HepG2 (cell line): Measurements from ENCODE around the gene HIGD1A. TPM values are rescaled to one million over a fixed set of nuclear protein-coding genes. Genes with fewer than 3 reads are reported as not detected.
A peak's percentile ranks its signal among the peaks of the same experiment; 100 is the strongest.

Experiments
- ATAC-seq: fragments of 200-7000 bp; cut with Tn5 transposase; 3 replicates; pipeline ENCODE4 v1.9.1; 2020; ENCODE audit warnings: mild to moderate bottlenecking, moderate library complexity
- BruUV-seq: library from RNA; stranded (reverse); fragments of 400-500 nt; replicated peaks from 2 replicates; lab custom pipeline; 2021; lab: Mats Ljungman, UMichigan
- CTCF ChIA-PET: fragments of 300-600 bp; formaldehyde crosslinking; extraction: SDS; loops from one replicate; lab custom pipeline; 2021; ENCODE audit warnings: low total read pairs, inconsistent platforms, low intra/inter-chr PET ratio; lab: Yijun Ruan, JAX
- POLR2A ChIA-PET: fragments of 350-600 bp; sonication (Branson Sonifier 250); formaldehyde crosslinking; loops from one replicate; lab custom pipeline; 2020; ENCODE audit warnings: antibody characterized with exemption, inconsistent platforms; lab: Yijun Ruan, JAX
- DNase-seq: peaks from one replicate; pipeline ENCODE4 v3.0.0-alpha.2; 2015; ENCODE audit warnings: low spot score
- FAIRE-seq: peaks from 3 replicates; lab custom pipeline; 2011; peaks lifted over from hg19 to GRCh38; lab: Jason Lieb, UNC
- H2AFZ ChIP-seq: one replicate; pipeline ENCODE4 v1.6.1; 2011; ENCODE audit warnings: low read length, inconsistent platforms
- H3K27ac ChIP-seq: fragments of 300-600 bp; 3 replicates; pipeline ENCODE4 v1.8.0; 2011; ENCODE audit warnings: mixed run types, mild to moderate bottlenecking, mixed read lengths, low read length, inconsistent platforms; ENCODE audit not compliant: insufficient read depth; ENCODE audit errors: extremely low read length
- H3K27me3 ChIP-seq, 2 experiments: fragments of 200-600 bp in 1 of 2; 2 replicates in 1 of 2; 3 replicates in 1 of 2; pipeline versions ENCODE4 v1.6.0 to v1.8.0; 2011; ENCODE audit warnings: low read length in 2 of 2, mild to moderate bottlenecking in 2 of 2, moderate library complexity in 2 of 2, inconsistent platforms in 1 of 2; ENCODE audit not compliant: insufficient read depth in 2 of 2, control insufficient read depth in 1 of 2
- H3K36me3 ChIP-seq, 2 experiments: fragments of 200-600 bp in 1 of 2; replicated peaks in 1 of 2; 2 replicates in 1 of 2; 3 replicates in 1 of 2; pipeline versions ENCODE4 v1.5.1 to v1.8.0; 2011; ENCODE audit warnings: low read length in 2 of 2, inconsistent platforms in 1 of 2; ENCODE audit not compliant: insufficient read depth in 2 of 2, control insufficient read depth in 1 of 2
- H3K4me1 ChIP-seq: 2 replicates; pipeline ENCODE4 v1.5.1; 2012; ENCODE audit warnings: low read length, inconsistent platforms; ENCODE audit not compliant: insufficient read depth
- H3K4me2 ChIP-seq: 2 replicates; pipeline ENCODE4 v1.6.0; 2011; ENCODE audit warnings: low read depth, low read length, inconsistent platforms
- H3K4me3 ChIP-seq, 3 experiments: fragments of 200-600 bp in 1 of 3; sonication (generic), shearing (Covaris generic) in 1 of 3; replicated peaks in 1 of 3; 2 replicates each; pipeline ENCODE4 v1.5.1; 2011 to 2016; ENCODE audit warnings: low read length in 3 of 3, inconsistent platforms in 2 of 3, low read depth in 2 of 3, mild to moderate bottlenecking in 2 of 3, control low read depth in 1 of 3, mixed read lengths in 1 of 3; ENCODE audit not compliant: insufficient read depth in 1 of 3
- H3K79me2 ChIP-seq: one replicate; pipeline ENCODE4 v1.6.1; 2011; ENCODE audit warnings: low read length, inconsistent platforms; ENCODE audit not compliant: insufficient read depth
- H3K9ac ChIP-seq: 2 replicates; pipeline ENCODE4 v1.6.0; 2011; ENCODE audit warnings: mild to moderate bottlenecking, low read depth, low read length, inconsistent platforms; ENCODE audit not compliant: insufficient read depth
- H3K9me3 ChIP-seq: 2 replicates; pipeline ENCODE4 v1.5.1; 2012; ENCODE audit warnings: mild to moderate bottlenecking, low read length
- H4K20me1 ChIP-seq: 2 replicates; pipeline ENCODE4 v1.6.0; 2011; ENCODE audit warnings: inconsistent platforms, mild to moderate bottlenecking, low read length, moderate library complexity; ENCODE audit not compliant: insufficient read depth
- BORCS8-MEF2B ChIP-seq: sonication (generic); formaldehyde crosslinking; IDR thresholded peaks from 2 replicates; pipeline ENCODE4 v1.8.0; 2022; ENCODE audit warnings: mild to moderate bottlenecking, missing genetic modification reagents
- HINFP ChIP-seq: sonication (generic); formaldehyde crosslinking; IDR thresholded peaks from 2 replicates; pipeline ENCODE4 v1.4.0; 2020; ENCODE audit warnings: low read depth, mild to moderate bottlenecking, missing genetic modification reagents
- HNRNPH1 ChIP-seq: fragments of 200-400 bp; formaldehyde crosslinking; optimal IDR thresholded peaks from 2 replicates; pipeline ENCODE3; 2017; ENCODE audit warnings: mild to moderate bottlenecking, low read depth, low read length
- KDM3A ChIP-seq: IDR thresholded peaks from 2 replicates; pipeline ENCODE4 v1.6.1; 2018; ENCODE audit warnings: low read depth, missing compliant biosample characterization
- MTA3 ChIP-seq: sonication (generic); formaldehyde crosslinking; IDR thresholded peaks from 2 replicates; pipeline ENCODE4 v1.4.0; 2020; ENCODE audit warnings: missing genetic modification reagents
- SPEN ChIP-seq: sonication (generic); formaldehyde crosslinking; IDR thresholded peaks from 2 replicates; pipeline ENCODE4 v1.5.1; 2020; ENCODE audit warnings: low read depth, mild to moderate bottlenecking, missing genetic modification reagents
- TIGD3 ChIP-seq: sonication (generic); formaldehyde crosslinking; IDR thresholded peaks from 2 replicates; pipeline ENCODE4 v1.5.1; 2020; ENCODE audit warnings: mild to moderate bottlenecking, missing genetic modification reagents, borderline replicate concordance
- ZBTB8A ChIP-seq: sonication (generic); formaldehyde crosslinking; IDR thresholded peaks from 2 replicates; pipeline ENCODE4 v1.4.0; 2020; ENCODE audit warnings: mild to moderate bottlenecking, low read depth, missing genetic modification reagents, borderline replicate concordance
- ZNF546 ChIP-seq: sonication (generic); formaldehyde crosslinking; conservative IDR thresholded peaks from 2 replicates; pipeline ENCODE4 v1.8.1; 2023; ENCODE audit warnings: mild to moderate bottlenecking, missing genetic modification reagents
- WGBS: methylation state at CpG from one replicate; pipeline ENCODE4 v1.1.6; 2017; ENCODE audit warnings: low lambda C conversion rate; 5-methylcytosine and 5-hydroxymethylcytosine counted together
- in situ Hi-C: cut with HindIII; loops from 2 replicates; pipeline ENCODE4 v1.10.0; 2017; ENCODE audit warnings: low pct_unique_long_range_greater_than_20kb; ENCODE audit not compliant: extremely low pct_ligation_motif_present
- intact Hi-C: fragments of 100-400 bp; cut with micrococcal nuclease; formaldehyde crosslinking; loops from one replicate; pipeline ENCODE4 v1.10.0; 2022; ENCODE audit not compliant: unreplicated experiment
- polyA plus RNA-seq, 8 experiments: library from polyadenylated mRNA; depleted of rRNA in 3 of 8; stranded (reverse) in 7 of 8; unstranded in 1 of 8; fragments of >200 nt; fragmentation: Illumina TruSeq in 4 of 8; extraction: Trizol in 4 of 8; gene quantifications; 2 replicates each; pipeline versions ENCODE4 v1.2.1 to v1.2.3, GENCODE V29; 2011 to 2016; ENCODE audit warnings: low read depth in 4 of 8, missing spikeins in 1 of 8, mixed read lengths in 1 of 8; ENCODE audit not compliant: insufficient read depth in 1 of 8
- total RNA-seq, 5 experiments: library from RNA; depleted of rRNA; stranded (reverse); fragments of >200 nt; fragmentation: Illumina TruSeq; extraction: Trizol; gene quantifications; 2 replicates each; pipeline ENCODE4 v1.2.3, GENCODE V29; 2016; ENCODE audit warnings: low read depth in 1 of 5
- TF ChIP-seq, protein P1 (sequence below): sonication (generic); formaldehyde crosslinking; IDR thresholded peaks from 2 replicates; pipeline ENCODE4; 2020; ENCODE audit warnings: missing genetic modification reagents, mild to moderate bottlenecking, borderline replicate concordance
- TF ChIP-seq, protein P2 (sequence below): sonication (generic); formaldehyde crosslinking; IDR thresholded peaks from 2 replicates; pipeline ENCODE4 v1.9.0; 2022; ENCODE audit warnings: low read depth, missing genetic modification reagents
- TF ChIP-seq, protein P3 (sequence below): sonication (generic); IDR thresholded peaks from 2 replicates; pipeline ENCODE4 v1.6.1; 2016; ENCODE audit warnings: low read depth, borderline replicate concordance

HIGD1A gene
- total and polyA plus RNA-seq, 2 of the 13 experiments (the other 11 are each of a cell fraction or from before 2014, with no cell fraction given), result 222 to 253 TPM

DNA sequence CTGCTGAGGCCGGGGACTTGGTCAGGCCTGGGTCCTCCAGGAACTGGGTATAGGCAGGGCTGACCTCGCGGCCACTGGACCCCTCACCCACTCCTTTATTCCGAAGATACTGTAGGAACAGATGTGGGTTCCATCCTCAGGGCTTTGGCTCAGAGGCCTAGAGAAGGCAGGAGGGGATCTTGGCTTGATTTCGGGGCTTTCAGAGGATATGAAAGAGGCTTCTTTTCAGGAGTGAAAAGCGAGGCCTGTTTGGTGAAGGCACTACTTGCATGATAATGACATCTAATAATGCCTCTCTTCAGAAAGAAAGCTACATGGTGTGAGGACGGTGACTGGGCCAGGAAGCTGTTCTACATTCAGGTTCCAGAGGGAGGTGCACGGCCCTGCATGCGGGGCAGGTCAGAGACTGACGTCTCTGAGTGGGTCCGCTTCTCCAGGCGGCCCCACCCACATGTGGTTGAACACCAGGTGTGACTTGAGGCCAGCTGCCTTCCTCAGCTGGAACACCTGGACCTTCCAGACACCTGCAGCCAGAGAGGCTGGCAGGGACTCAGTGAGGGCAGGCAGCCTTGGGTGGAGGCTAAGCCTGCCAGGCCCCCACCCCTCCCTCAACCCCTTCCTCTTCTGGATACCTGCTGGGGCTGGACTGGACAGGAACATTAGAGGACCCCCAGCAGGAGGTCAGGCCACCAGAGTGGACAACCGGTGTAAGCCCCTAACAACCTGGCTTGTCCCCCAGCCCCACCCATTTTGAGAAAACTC, 70.6 kb downstream of the HIGD1A start:
- Histone ChIP-seq H3K27ac (peak overlapping the region; percentile 97), H3K27me3 (no peaks in the 10 kb centered on the region), H3K4me1 (peaks cover 64% of the 10 kb centered on the region), H3K4me2 (peak overlapping the region; percentile 68), H3K9ac (peak overlapping the region; percentile 78), H2AFZ (no peak overlapping the region), H3K36me3 (no peaks in the 10 kb centered on the region), H4K20me1 (no peaks in the 10 kb centered on the region), H3K4me3 (no peak overlapping the region), H3K9me3 (no peaks in the 10 kb centered on the region), H3K79me2 (no peaks in the 10 kb centered on the region)
- intact Hi-C loops, result loop anchor here (5.0 kb wide), 2 partner anchors 81 to 131 kb away; partner anchors contain the start of genes NKTR and ZBTB47
- WGBS, result 98% methylated on average over 10 of the region's 13 CpGs
- FAIRE-seq (no peak), ATAC-seq (no peak), DNase-seq (no peak)
- in situ Hi-C loops, result no loop called here
- POLR2A ChIA-PET, result interaction anchor here (1.1 to 2.7 kb wide), 7 partner anchors 9 to 151 kb away, joined by 5 to 18 read pairs (median 6); partner anchors contain the start of genes HIGD1A and NKTR
- BruUV-seq, result no TSS peak
- CTCF ChIA-PET, result interaction anchor here (1.5 kb wide), 1 partner anchor 97 kb away, joined by 5 read pairs; no protein-coding TSS in a partner anchor
- TF ChIP-seq, protein P1, sequence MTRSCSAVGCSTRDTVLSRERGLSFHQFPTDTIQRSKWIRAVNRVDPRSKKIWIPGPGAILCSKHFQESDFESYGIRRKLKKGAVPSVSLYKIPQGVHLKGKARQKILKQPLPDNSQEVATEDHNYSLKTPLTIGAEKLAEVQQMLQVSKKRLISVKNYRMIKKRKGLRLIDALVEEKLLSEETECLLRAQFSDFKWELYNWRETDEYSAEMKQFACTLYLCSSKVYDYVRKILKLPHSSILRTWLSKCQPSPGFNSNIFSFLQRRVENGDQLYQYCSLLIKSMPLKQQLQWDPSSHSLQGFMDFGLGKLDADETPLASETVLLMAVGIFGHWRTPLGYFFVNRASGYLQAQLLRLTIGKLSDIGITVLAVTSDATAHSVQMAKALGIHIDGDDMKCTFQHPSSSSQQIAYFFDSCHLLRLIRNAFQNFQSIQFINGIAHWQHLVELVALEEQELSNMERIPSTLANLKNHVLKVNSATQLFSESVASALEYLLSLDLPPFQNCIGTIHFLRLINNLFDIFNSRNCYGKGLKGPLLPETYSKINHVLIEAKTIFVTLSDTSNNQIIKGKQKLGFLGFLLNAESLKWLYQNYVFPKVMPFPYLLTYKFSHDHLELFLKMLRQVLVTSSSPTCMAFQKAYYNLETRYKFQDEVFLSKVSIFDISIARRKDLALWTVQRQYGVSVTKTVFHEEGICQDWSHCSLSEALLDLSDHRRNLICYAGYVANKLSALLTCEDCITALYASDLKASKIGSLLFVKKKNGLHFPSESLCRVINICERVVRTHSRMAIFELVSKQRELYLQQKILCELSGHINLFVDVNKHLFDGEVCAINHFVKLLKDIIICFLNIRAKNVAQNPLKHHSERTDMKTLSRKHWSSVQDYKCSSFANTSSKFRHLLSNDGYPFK (CRISPR knock-in tag), result no peak
- TF ChIP-seq ZNF546, result no peak
- no peak for TF ChIP-seq TIGD3
- no peak for TF ChIP-seq ZBTB8A (CRISPR knock-in tag)
- no peak for TF ChIP-seq KDM3A (CRISPR knock-in tag)
- TF ChIP-seq BORCS8-MEF2B, result no peak
- no peak for TF ChIP-seq SPEN (CRISPR knock-in tag)
- TF ChIP-seq, protein P2, sequence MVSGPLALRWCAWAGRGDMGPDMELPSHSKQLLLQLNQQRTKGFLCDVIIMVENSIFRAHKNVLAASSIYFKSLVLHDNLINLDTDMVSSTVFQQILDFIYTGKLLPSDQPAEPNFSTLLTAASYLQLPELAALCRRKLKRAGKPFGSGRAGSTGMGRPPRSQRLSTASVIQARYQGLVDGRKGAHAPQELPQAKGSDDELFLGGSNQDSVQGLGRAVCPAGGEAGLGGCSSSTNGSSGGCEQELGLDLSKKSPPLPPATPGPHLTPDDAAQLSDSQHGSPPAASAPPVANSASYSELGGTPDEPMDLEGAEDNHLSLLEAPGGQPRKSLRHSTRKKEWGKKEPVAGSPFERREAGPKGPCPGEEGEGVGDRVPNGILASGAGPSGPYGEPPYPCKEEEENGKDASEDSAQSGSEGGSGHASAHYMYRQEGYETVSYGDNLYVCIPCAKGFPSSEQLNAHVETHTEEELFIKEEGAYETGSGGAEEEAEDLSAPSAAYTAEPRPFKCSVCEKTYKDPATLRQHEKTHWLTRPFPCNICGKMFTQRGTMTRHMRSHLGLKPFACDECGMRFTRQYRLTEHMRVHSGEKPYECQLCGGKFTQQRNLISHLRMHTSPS (CRISPR knock-in tag), result no peak
- TF ChIP-seq MTA3, result no peak
- TF ChIP-seq, protein P3, sequence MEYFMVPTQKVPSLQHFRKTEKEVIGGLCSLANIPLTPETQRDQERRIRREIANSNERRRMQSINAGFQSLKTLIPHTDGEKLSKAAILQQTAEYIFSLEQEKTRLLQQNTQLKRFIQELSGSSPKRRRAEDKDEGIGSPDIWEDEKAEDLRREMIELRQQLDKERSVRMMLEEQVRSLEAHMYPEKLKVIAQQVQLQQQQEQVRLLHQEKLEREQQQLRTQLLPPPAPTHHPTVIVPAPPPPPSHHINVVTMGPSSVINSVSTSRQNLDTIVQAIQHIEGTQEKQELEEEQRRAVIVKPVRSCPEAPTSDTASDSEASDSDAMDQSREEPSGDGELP, result no peak
- no peak for TF ChIP-seq HINFP
- no peak for TF ChIP-seq HNRNPH1
